ENCODE measurements around the gene PLPPR5. TPM values are rescaled to one million over a fixed set of nuclear protein-coding genes. Genes with fewer than 3 reads are reported as not detected.

The PLPPR5 gene
- total and polyA plus RNA-seq, 2 of the 8 experiments (the other 6 are each of a cell fraction or from before 2014, with no cell fraction given) = 1.9 to 5.6 TPM

- Histone ChIP-seq H2AK5ac (ENCODE audit: low read depth, low read length) (no peak overlapping the region), H3K18ac (ENCODE audit: extremely low read depth, low read length) (no peak overlapping the region), H3K4ac (replicated peaks; ENCODE audit: insufficient read length, low read depth, low read length) (no peak overlapping the region), H3K79me2 (ENCODE audit: control insufficient read depth in 1 of 2, insufficient read depth in 2 of 2, low read length in 2 of 2) (no peaks in the 10 kb centered on the region), H3K14ac (ENCODE audit: insufficient read length) (no peak overlapping the region), H2BK120ac (replicated peaks; ENCODE audit: low read depth, low read length) (no peak overlapping the region), H4K91ac (replicated peaks; ENCODE audit: insufficient read length, low read length) (no peak overlapping the region), H4K8ac (ENCODE audit: extremely low read depth, insufficient read depth, low read length) (no peak overlapping the region), H4K20me1 (replicated peaks in 1 of 2; ENCODE audit: control insufficient read depth in 1 of 2, insufficient read depth in 2 of 2, low read length in 2 of 2) (no peaks in the 10 kb centered on the region), H2BK5ac (ENCODE audit: low read depth, low read length) (no peak overlapping the region), H3K9me3 (ENCODE audit: insufficient read depth in 2 of 2, low read depth in 1 of 2, low read length in 1 of 2) (peaks cover 3 to 7% of the 10 kb centered on the region in 2 experiments; a peak in 1 of 4 replicates), H2BK15ac (ENCODE audit: low read length) (no peak overlapping the region), H3K23ac (ENCODE audit: insufficient read length) (no peak overlapping the region), H3K27me3 (replicated peaks in 1 of 4; ENCODE audit: control insufficient read depth in 3 of 4, extremely low read depth in 1 of 4, insufficient read depth in 3 of 4, low read length in 3 of 4) (no peaks in the 10 kb centered on the region), H3K23me2 (ENCODE audit: low read depth, low read length) (no peaks in the 10 kb centered on the region), H3K56ac (replicated peaks; ENCODE audit: insufficient read length, low read depth, low read length) (no peak overlapping the region), H2AFZ (ENCODE audit: low read length) (no peak overlapping the region), H4K5ac (ENCODE audit: insufficient read length, low read depth, low read length) (no peak overlapping the region), H3K4me2 (ENCODE audit: insufficient read depth in 1 of 2, low read depth in 2 of 2, low read length in 2 of 2) (no peak overlapping the region), H3K9ac (replicated peaks in 1 of 4; ENCODE audit: extremely low read depth in 1 of 4, low read depth in 3 of 4, low read length in 3 of 4) (no peak overlapping the region), H3K4me3 (ENCODE audit: extremely low read depth in 1 of 4, insufficient read depth in 2 of 4, low read depth in 3 of 4, low read length in 4 of 4) (no peak overlapping the region), H3K4me1 (replicated peaks in 1 of 4; ENCODE audit: control insufficient read depth in 3 of 4, insufficient read depth in 4 of 4, low read length in 3 of 4) (0 out of 7 replicates have a peak, but pooled peaks cover 0 to 1% (median 0%) of the 10 kb centered on the region in 4 experiments), H3K27ac (ENCODE audit: low read depth, low read length) (no peak overlapping the region), H2BK12ac (ENCODE audit: low read depth, low read length) (no peak overlapping the region), H3K36me3 (ENCODE audit: control insufficient read depth in 2 of 4, insufficient read depth in 4 of 4, low read length in 3 of 4) (no peaks in the 10 kb centered on the region; a peak in 1 of 8 replicates), H2BK20ac (ENCODE audit: low read length) (no peak overlapping the region), H3K79me1 (ENCODE audit: low read depth, low read length) (no peaks in the 10 kb centered on the region)
- FAIRE-seq = no peak
- DNase-seq (ENCODE audit: low read depth in 1 of 2, low spot score in 2 of 2) = no peak
- WGBS, 2 experiments (ENCODE audit: extremely low coverage in 1 of 2, insufficient coverage in 1 of 2, insufficient read length in 1 of 2, insufficient replicate concordance in 2 of 2, low coverage in 1 of 2, low lambda C conversion rate in 2 of 2, missing lambda C conversion rate in 1 of 2) = 90% methylated on average over 3 of the region's 3 CpGs; no CpG with 5 or more reads in 1 of the 2 experiments
- TF ChIP-seq SP2 (IDR thresholded peaks at IDR 0.05; ENCODE audit: low read length) = no peak
- TF ChIP-seq, protein P1, sequence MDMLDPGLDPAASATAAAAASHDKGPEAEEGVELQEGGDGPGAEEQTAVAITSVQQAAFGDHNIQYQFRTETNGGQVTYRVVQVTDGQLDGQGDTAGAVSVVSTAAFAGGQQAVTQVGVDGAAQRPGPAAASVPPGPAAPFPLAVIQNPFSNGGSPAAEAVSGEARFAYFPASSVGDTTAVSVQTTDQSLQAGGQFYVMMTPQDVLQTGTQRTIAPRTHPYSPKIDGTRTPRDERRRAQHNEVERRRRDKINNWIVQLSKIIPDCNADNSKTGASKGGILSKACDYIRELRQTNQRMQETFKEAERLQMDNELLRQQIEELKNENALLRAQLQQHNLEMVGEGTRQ (IDR thresholded peaks at IDR 0.05; ENCODE audit: low read length) = no peak
- ChIA-PET POLR2A (ENCODE audit: partially characterized antibody) (no interaction called here), CTCF (ENCODE audit: partially characterized antibody) (no interaction called here)
Observed at GRCh38 chr1:98981917-98982513, 22.6 kb downstream of the PLPPR5 start.
